Measurements from ENCODE around the gene KMT5B.

Gene KMT5B

DNA sequence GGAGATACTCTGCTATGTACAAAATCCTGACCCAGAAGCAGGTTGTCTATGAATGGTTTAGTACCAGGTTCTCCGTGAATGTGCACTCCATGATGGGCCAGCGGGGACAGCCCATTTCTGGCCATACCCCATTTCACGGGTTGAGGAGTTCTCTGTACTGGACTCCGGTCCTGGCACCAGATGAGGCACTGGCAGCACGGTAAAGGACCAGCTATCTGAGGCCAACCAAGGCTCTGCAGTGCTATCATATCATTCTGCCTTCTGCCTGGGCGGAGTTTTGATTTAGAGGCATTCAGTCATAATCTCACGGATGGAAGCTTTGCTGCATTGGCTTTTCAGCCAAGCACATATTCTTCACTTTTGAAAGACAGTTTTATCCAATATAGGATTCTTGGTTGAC, 18.5 kb upstream of the KMT5B start:
- TF ChIP-seq ZFX (IDR thresholded peaks at IDR 0.05; ENCODE audit: borderline replicate concordance) = no peak
- TF ChIP-seq, protein P1, sequence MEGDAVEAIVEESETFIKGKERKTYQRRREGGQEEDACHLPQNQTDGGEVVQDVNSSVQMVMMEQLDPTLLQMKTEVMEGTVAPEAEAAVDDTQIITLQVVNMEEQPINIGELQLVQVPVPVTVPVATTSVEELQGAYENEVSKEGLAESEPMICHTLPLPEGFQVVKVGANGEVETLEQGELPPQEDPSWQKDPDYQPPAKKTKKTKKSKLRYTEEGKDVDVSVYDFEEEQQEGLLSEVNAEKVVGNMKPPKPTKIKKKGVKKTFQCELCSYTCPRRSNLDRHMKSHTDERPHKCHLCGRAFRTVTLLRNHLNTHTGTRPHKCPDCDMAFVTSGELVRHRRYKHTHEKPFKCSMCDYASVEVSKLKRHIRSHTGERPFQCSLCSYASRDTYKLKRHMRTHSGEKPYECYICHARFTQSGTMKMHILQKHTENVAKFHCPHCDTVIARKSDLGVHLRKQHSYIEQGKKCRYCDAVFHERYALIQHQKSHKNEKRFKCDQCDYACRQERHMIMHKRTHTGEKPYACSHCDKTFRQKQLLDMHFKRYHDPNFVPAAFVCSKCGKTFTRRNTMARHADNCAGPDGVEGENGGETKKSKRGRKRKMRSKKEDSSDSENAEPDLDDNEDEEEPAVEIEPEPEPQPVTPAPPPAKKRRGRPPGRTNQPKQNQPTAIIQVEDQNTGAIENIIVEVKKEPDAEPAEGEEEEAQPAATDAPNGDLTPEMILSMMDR (IDR thresholded peaks at IDR 0.05) = no peak
- no peak overlapping the region for H3K27ac ChIP-seq

DNA sequence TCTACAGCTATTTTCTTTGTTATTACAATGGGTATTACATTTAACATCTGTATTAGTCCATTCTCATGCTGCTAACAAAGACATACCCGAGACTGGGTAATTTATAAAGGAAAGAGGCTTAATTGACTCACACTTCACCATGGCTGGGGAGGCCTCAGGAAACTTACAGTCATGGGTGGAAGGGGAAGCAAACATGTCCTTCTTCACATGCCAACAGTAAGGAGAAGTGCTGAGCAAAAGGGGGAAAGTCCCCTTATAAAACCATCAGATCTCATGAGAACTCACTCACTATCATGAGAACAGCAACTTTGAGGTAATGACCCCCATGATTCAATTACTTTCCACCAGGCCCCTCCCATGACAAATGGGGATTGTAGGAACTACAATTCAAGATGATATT, 16.5 kb upstream of the KMT5B start:
- H3K27ac ChIP-seq = no peak overlapping the region
- TF ChIP-seq, protein P1 (IDR thresholded peaks at IDR 0.05) = no peak
- no peak for TF ChIP-seq ZFX (IDR thresholded peaks at IDR 0.05; ENCODE audit: borderline replicate concordance)

DNA sequence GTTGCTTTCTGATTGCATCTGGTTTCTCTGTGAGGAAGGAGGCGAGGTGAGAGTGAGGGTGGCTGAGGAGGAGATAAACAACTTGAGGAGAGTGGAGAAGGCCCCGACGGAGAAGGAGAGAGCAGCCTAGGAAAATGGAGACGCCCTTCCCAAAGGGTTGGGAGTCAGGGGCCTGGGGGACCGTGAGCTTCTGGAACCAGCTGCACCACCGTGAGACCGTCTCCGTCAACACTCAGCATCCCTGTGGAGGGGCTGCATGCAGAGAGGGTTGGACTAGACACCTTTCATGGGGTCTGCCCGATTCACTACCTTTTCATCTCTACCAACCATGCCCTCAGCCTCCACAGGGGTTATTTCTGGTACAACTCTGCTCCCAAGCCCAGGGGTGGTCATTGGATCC, 13.3 kb upstream of the KMT5B start:
- no peak overlapping the region for H3K27ac ChIP-seq
- TF ChIP-seq ZFX (IDR thresholded peaks at IDR 0.05; ENCODE audit: borderline replicate concordance) = no peak
- TF ChIP-seq, protein P1 (IDR thresholded peaks at IDR 0.05) = no peak

DNA sequence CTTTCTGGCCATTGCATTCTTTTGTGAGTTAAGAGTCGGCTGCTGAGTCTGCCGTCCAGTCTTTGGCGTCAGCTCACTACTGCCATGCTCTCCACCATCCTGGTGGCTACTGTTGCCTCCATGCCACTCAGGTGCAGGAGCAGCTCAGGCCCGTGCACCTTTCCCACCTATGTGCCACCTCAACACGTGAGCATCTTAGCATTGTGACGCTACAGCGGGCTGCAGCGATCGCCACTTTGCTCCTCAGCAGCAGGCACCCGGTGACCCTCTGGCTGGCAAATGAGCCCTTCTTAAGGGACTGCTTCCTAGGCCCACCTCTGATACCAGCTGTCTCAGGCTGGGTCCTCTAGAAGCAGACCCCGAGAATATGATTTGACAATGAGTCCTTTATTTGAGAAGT, 11.5 kb upstream of the KMT5B start:
- no peak overlapping the region for H3K27ac ChIP-seq
- TF ChIP-seq, protein P1 (IDR thresholded peaks at IDR 0.05) = no peak
- no peak for TF ChIP-seq ZFX (IDR thresholded peaks at IDR 0.05; ENCODE audit: borderline replicate concordance)

DNA sequence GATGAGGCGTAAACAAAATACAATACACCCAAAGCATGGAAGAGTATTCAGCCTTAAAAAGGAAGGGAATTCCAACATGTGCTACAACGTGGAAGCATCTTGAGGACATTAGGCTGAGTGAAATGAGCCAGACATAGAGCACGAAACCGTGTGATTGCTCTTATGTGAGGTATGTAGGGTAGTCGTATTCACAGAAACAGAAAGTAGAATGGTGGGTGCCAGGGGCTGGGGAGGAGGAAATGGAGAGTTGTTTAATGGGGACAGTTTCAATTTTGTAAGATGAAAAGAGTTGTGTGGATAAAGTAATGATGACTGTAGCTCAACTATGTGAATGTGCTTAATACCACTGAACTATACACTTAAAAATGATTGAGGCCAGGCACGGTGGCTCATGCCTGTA, 10.2 kb upstream of the KMT5B start:
- no peak overlapping the region for H3K27ac ChIP-seq
- TF ChIP-seq, protein P1 (IDR thresholded peaks at IDR 0.05) = no peak
- TF ChIP-seq ZFX (IDR thresholded peaks at IDR 0.05; ENCODE audit: borderline replicate concordance) = no peak

DNA sequence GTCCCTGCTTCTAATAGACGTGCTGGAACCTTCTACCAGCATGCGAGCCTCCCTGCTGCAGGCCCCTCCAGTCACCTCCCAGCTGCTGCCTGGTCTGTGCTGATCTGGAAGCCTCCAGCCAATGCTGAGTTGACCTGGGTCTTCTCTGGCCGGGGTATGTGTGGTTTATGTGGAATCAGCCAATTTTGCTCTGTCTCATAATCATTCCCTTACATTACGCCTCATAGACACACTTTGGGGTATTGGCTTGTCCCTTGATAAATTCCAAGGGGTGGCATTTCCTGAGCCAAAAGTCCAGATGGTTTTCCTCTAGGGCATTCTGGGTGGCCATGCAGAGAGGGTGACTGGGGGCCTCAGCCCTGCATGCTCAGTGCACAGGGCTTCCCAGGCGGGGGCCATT, 8.3 kb upstream of the KMT5B start:
- no peak overlapping the region for H3K27ac ChIP-seq
- TF ChIP-seq, protein P1 (IDR thresholded peaks at IDR 0.05) = no peak
- TF ChIP-seq ZFX (IDR thresholded peaks at IDR 0.05; ENCODE audit: borderline replicate concordance) = no peak

DNA sequence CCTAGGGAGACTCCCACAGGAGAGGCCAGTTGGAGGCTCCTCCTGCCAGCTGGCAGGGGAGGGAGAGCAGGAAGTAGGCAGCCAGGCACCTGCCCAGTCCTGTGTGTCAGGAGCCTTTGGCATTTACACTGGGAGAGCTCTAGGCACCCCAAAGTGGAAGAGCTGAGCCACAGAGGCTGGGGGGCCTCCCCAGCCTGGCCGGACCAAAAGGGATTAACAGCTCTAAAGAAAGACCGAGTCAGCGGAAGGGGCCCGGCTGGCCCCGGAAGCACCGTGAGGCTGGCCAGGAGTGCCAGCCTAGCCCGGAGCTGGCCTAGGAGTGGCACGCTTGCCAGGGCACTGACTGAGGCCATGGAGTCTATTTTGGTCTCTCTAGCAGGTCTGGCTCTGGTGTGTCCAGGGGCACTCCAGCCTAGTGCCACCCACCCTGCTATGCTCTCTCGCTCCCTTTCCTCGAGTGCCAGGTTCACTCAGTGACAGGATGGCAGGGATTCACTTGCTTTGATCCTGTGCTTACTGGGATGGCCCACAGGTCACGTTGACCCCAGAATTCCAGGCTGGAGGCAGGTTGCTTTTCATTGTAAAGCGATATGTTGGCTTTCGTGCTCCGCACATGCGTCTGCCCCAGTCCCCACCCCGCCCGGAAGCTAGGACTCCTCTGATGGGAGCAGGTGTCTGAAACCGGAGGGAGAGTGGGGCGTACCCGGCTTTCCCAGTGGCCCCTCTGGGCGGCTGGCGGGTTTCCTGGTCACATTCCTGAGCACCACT, 3.3 kb upstream of the KMT5B start:
- no peak overlapping the region for H3K27ac ChIP-seq

More for the DNA sequence above, 3.3 kb upstream of the KMT5B start:
- TF ChIP-seq, protein P1 (IDR thresholded peaks at IDR 0.05) = no peak
- TF ChIP-seq ZFX (IDR thresholded peaks at IDR 0.05; ENCODE audit: borderline replicate concordance) = no peak

Data from 22Rv1 (cell line).